Measurements from ENCODE around the gene NCOA1.

- TF ChIP-seq CTCF (IDR thresholded peaks at IDR 0.05) = no peak
- TF ChIP-seq POLR2AphosphoS5 (IDR thresholded peaks at IDR 0.05; ENCODE audit: low read depth, low read length) = no peak
- TF ChIP-seq SIN3A (IDR thresholded peaks at IDR 0.05; ENCODE audit: borderline replicate concordance, insufficient read depth, low read depth, low read length) = no peak
- no peak for TF ChIP-seq REST (IDR thresholded peaks at IDR 0.05; ENCODE audit: insufficient read depth in 1 of 2, low read depth in 2 of 2, low read length in 1 of 2)
Measured at GRCh38 chr2:24642351-24642750, 151.3 kb downstream of the NCOA1 start.

Measured in Panc1 (cell line).